K562 (cell line): Measurements from ENCODE around the gene TRNP1. TPM values are rescaled to one million over a fixed set of nuclear protein-coding genes. Genes with fewer than 3 reads are reported as not detected.

ENCODE experiments used
- DDX20 ChIP-seq: fragments of 450-650 bp; IDR thresholded peaks from 2 replicates; pipeline ENCODE4 v1.6.1; 2016; ENCODE audit warnings: missing genetic modification characterization, low read depth, mild to moderate bottlenecking, missing compliant biosample characterization, moderate library complexity
- DMBX1 ChIP-seq: fragments of 250-450 bp; sonication (Bioruptor Pico); IDR thresholded peaks from 2 replicates; pipeline ENCODE4 v1.8.0; 2022; ENCODE audit warnings: inconsistent platforms, mild to moderate bottlenecking, moderate library complexity, borderline replicate concordance
- E2F3 ChIP-seq: fragments of 250-450 bp; sonication (Bioruptor Pico); IDR thresholded peaks from 2 replicates; pipeline ENCODE4 v1.4.0; 2020; ENCODE audit warnings: mild to moderate bottlenecking
- EHMT2 ChIP-seq: fragments of 450-650 bp; IDR thresholded peaks from 2 replicates; pipeline ENCODE4 v1.6.1; 2018; ENCODE audit warnings: antibody characterized with exemption
- ELF1 ChIP-seq: fragments of 200-800 bp; sonication (Bioruptor generic); IDR thresholded peaks from 2 replicates; pipeline ENCODE4 v1.6.1; 2016; ENCODE audit warnings: missing genetic modification characterization, missing compliant biosample characterization
- ELF4 ChIP-seq: fragments of 450-650 bp; formaldehyde crosslinking; IDR thresholded peaks from 2 replicates; pipeline ENCODE4 v1.4.0; 2022; ENCODE audit warnings: missing genetic modification characterization
- GATA2 ChIP-seq: sonication (generic); formaldehyde crosslinking; IDR thresholded peaks from 2 replicates; pipeline ENCODE4 v1.4.0; 2020; ENCODE audit warnings: mild to moderate bottlenecking, missing genetic modification reagents
- HNRNPH1 ChIP-seq: fragments of 200-400 bp; formaldehyde crosslinking; optimal IDR thresholded peaks from 2 replicates; pipeline ENCODE3; 2017; ENCODE audit warnings: low read depth, mild to moderate bottlenecking, low read length, moderate library complexity
- KDM2B ChIP-seq: fragments of 250-450 bp; sonication (Bioruptor Pico); IDR thresholded peaks from 2 replicates; pipeline ENCODE4 v1.8.0; 2021; ENCODE audit warnings: mild to moderate bottlenecking, moderate library complexity
- KLF10 ChIP-seq: fragments of 250-450 bp; sonication (Bioruptor Pico); IDR thresholded peaks from 2 replicates; pipeline ENCODE4 v1.6.1; 2021; ENCODE audit warnings: matching md5 sums
- LARP7 ChIP-seq: fragments of 450-650 bp; IDR thresholded peaks from 2 replicates; pipeline ENCODE4 v1.6.1; 2016
- MTA1 ChIP-seq: fragments of 450-650 bp; IDR thresholded peaks from 2 replicates; pipeline ENCODE4 v1.6.1; 2017; ENCODE audit warnings: borderline replicate concordance
- SRF ChIP-seq, 2 experiments: fragments of 250-450, 450-650 bp in 1 of 2; sonication (Bioruptor Pico) in 1 of 2; sonication (generic) in 1 of 2; formaldehyde crosslinking; IDR thresholded peaks; 2 replicates each; pipeline versions ENCODE4 v1.5.0 to v1.5.1; 2020 to 2022; ENCODE audit warnings: mild to moderate bottlenecking in 1 of 2, missing genetic modification reagents in 1 of 2
- XRCC4 ChIP-seq: IDR thresholded peaks from one replicate; pipeline ENCODE4 v1.6.1; 2011; ENCODE audit not compliant: insufficient read depth, insufficient read length; ENCODE audit errors: extremely low read depth
- ZBTB8A ChIP-seq: fragments of 450-650 bp; IDR thresholded peaks from 2 replicates; pipeline ENCODE4 v1.6.1; 2018; ENCODE audit warnings: mild to moderate bottlenecking, moderate library complexity; ENCODE audit not compliant: partially characterized antibody
- ZNF197 ChIP-seq: fragments of 200-800 bp; sonication (Bioruptor generic); IDR thresholded peaks from 2 replicates; pipeline ENCODE4 v1.6.1; 2016; ENCODE audit warnings: low read depth, missing genetic modification characterization, missing compliant biosample characterization
- ZNF324 ChIP-seq: fragments of 250-450 bp; sonication (Bioruptor Pico); IDR thresholded peaks from 2 replicates; pipeline ENCODE4 v1.4.0; 2020; ENCODE audit warnings: mild to moderate bottlenecking
- ZNF75A ChIP-seq: fragments of 450-650 bp; formaldehyde crosslinking; IDR thresholded peaks from 2 replicates; pipeline ENCODE4 v1.4.0; 2020; ENCODE audit warnings: mild to moderate bottlenecking
- ZNF764 ChIP-seq: fragments of 250-450 bp; sonication (Bioruptor Pico); IDR thresholded peaks from 2 replicates; pipeline ENCODE4 v1.4.0; 2020; ENCODE audit warnings: low read depth, mild to moderate bottlenecking, moderate library complexity
- ZNF780A ChIP-seq: fragments of 250-450 bp; sonication (Bioruptor Pico); IDR thresholded peaks from 2 replicates; pipeline ENCODE4 v1.5.0; 2021; ENCODE audit warnings: mild to moderate bottlenecking
- ZSCAN29 ChIP-seq: fragments of 450-650 bp; IDR thresholded peaks from 2 replicates; pipeline ENCODE4 v1.6.1; 2017
- polyA plus RNA-seq, 8 experiments: library from polyadenylated mRNA; depleted of rRNA in 4 of 8; stranded (reverse) in 5 of 8; unstranded in 3 of 8; fragments of >200 nt; fragmentation: Nextera tagmentation in 2 of 8; fragmentation: Illumina TruSeq in 1 of 8; extraction: Ambion mirVana in 2 of 8; extraction: Trizol in 1 of 8; gene quantifications; 2 replicates each; pipeline versions ENCODE4 v1.2.1 to v1.2.3, GENCODE V29; 2011 to 2014; ENCODE audit warnings: inconsistent platforms in 1 of 8, missing spikeins in 1 of 8
- total RNA-seq, 7 experiments: library from RNA; depleted of rRNA in 6 of 7; stranded (reverse); fragments of >200 nt in 6 of 7; fragmentation: Illumina TruSeq in 2 of 7; extraction: Trizol in 2 of 7; gene quantifications; 2 replicates each; pipeline versions ENCODE4 v1.2.1 to v1.2.3, GENCODE V29; 2011 to 2021; ENCODE audit warnings: low replicate concordance in 1 of 7
- TF ChIP-seq, protein P1 (sequence below), 2 experiments: fragments of 450-650 bp in 1 of 2; sonication (generic) in 1 of 2; formaldehyde crosslinking in 1 of 2; IDR thresholded peaks in 1 of 2; conservative IDR thresholded peaks in 1 of 2; 2 replicates each; pipeline versions ENCODE4 v1.6.1 to v1.8.1; 2016 to 2023; ENCODE audit warnings: mild to moderate bottlenecking in 2 of 2, moderate library complexity in 2 of 2, inconsistent platforms in 1 of 2, missing genetic modification reagents in 1 of 2
- TF ChIP-seq, protein P2 (sequence below): fragments of 250-450 bp; sonication (Bioruptor Pico); IDR thresholded peaks from 2 replicates; pipeline ENCODE4 v1.5.0; 2020; ENCODE audit warnings: mild to moderate bottlenecking
- TF ChIP-seq, protein P3 (sequence below), 2 experiments: fragments of 200-800 bp in 1 of 2; sonication (Bioruptor generic) in 1 of 2; sonication (generic) in 1 of 2; formaldehyde crosslinking in 1 of 2; IDR thresholded peaks in 1 of 2; conservative IDR thresholded peaks in 1 of 2; 2 replicates each; pipeline versions ENCODE4 v1.5.0 to v1.6.1; 2016 to 2020; ENCODE audit warnings: missing compliant biosample characterization in 1 of 2, missing genetic modification characterization in 1 of 2, missing genetic modification reagents in 1 of 2
- TF ChIP-seq, protein P4 (sequence below): sonication (generic); formaldehyde crosslinking; IDR thresholded peaks from 2 replicates; pipeline ENCODE4 v1.8.0; 2022; ENCODE audit warnings: missing genetic modification reagents, mild to moderate bottlenecking, borderline replicate concordance

TRNP1 gene
- total and polyA plus RNA-seq, 9 of the 15 experiments (the other 6 are each of a cell fraction or from before 2014, with no cell fraction given): 0.03 to 1.3 (median 0.95) TPM

DNA sequence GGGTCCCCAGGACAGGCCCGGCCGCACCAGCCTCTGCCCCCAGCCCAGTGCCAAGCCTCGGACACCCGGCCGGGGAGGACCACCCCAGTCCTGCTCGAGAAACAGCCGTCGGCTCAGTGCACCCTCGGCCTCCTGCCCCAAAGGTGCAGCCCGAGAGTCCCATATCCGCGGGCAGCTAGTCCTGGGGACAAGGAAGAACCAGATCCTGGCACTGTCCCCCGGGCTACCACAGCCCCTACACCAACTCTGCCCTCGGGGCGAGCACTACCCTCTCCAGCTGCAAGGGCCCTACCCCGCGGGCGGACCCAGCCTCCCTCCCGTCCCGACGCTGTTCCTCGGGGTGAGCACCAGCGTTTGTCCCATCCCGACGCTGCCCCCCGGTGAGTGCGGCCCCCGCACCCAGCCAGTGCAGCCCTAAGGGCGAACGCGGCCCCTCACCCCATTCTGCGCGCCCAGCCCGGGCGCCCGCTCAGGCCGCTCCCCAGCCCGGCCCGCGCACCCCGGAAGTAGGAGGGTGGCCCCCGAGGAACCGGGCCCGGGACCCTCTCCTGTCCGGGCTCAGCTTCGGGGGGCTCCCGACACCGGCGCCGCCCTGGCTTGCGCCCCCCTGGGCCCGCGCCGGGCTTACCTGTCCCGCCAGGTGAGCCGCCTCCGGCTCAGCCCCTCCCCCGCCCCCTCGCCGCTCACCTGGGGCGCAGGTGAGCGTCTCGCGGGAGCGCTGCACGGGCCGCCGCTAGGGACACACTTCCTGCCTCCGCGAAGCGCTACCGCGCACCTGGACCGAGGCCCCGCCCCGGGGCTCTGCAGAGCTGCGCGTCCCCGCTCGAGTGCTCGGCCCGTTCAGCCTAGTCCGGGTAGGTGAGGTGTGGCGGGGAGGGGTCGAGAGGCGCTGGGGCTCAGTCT, 33.5 kb upstream of the TRNP1 start, which contains the start of gene KDF1 (continued):
- TF ChIP-seq GATA2 (CRISPR knock-in tag): no peak
- no peak for TF ChIP-seq ZBTB8A
- TF ChIP-seq, protein P1, sequence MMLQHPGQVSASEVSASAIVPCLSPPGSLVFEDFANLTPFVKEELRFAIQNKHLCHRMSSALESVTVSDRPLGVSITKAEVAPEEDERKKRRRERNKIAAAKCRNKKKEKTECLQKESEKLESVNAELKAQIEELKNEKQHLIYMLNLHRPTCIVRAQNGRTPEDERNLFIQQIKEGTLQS (IDR thresholded peaks at IDR 0.05): no peak
- TF ChIP-seq, protein P1 (CRISPR knock-in tag; conservative IDR thresholded peaks at IDR 0.05): no peak
- TF ChIP-seq ELF4 (CRISPR knock-in tag): no peak
- no peak for TF ChIP-seq DDX20 (tag)
- no peak for TF ChIP-seq SRF (CRISPR knock-in tag; IDR thresholded peaks at IDR 0.05)
- peak; percentile 75 for TF ChIP-seq ELF1
- no peak for TF ChIP-seq ZNF324 (CRISPR knock-in tag)
- no peak for TF ChIP-seq E2F3 (CRISPR knock-in tag)
- TF ChIP-seq, protein P2, sequence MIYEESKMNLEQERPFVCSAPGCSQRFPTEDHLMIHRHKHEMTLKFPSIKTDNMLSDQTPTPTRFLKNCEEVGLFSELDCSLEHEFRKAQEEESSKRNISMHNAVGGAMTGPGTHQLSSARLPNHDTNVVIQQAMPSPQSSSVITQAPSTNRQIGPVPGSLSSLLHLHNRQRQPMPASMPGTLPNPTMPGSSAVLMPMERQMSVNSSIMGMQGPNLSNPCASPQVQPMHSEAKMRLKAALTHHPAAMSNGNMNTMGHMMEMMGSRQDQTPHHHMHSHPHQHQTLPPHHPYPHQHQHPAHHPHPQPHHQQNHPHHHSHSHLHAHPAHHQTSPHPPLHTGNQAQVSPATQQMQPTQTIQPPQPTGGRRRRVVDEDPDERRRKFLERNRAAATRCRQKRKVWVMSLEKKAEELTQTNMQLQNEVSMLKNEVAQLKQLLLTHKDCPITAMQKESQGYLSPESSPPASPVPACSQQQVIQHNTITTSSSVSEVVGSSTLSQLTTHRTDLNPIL (CRISPR knock-in tag): no peak
- TF ChIP-seq LARP7: no peak
- TF ChIP-seq, protein P3, sequence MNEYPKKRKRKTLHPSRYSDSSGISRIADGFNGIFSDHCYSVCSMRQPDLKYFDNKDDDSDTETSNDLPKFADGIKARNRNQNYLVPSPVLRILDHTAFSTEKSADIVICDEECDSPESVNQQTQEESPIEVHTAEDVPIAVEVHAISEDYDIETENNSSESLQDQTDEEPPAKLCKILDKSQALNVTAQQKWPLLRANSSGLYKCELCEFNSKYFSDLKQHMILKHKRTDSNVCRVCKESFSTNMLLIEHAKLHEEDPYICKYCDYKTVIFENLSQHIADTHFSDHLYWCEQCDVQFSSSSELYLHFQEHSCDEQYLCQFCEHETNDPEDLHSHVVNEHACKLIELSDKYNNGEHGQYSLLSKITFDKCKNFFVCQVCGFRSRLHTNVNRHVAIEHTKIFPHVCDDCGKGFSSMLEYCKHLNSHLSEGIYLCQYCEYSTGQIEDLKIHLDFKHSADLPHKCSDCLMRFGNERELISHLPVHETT (CRISPR knock-in tag; conservative IDR thresholded peaks at IDR 0.05 in 1 of 2, IDR thresholded peaks at IDR 0.05 in 1 of 2): no peak
- TF ChIP-seq XRCC4: no peak
- no peak for TF ChIP-seq MTA1
- TF ChIP-seq ZNF764 (CRISPR knock-in tag): no peak
- no peak for TF ChIP-seq ZNF197 (CRISPR knock-in tag)
- TF ChIP-seq DMBX1: no peak
- no peak for TF ChIP-seq ZSCAN29
- TF ChIP-seq ZNF780A (CRISPR knock-in tag): no peak
- no peak for TF ChIP-seq KLF10 (CRISPR knock-in tag)
- TF ChIP-seq ZNF75A: no peak
- peak; percentile 99; the same call in 1 of the 2 replicates for TF ChIP-seq KDM2B (CRISPR knock-in tag)
- TF ChIP-seq HNRNPH1: no peak
- TF ChIP-seq, protein P4, sequence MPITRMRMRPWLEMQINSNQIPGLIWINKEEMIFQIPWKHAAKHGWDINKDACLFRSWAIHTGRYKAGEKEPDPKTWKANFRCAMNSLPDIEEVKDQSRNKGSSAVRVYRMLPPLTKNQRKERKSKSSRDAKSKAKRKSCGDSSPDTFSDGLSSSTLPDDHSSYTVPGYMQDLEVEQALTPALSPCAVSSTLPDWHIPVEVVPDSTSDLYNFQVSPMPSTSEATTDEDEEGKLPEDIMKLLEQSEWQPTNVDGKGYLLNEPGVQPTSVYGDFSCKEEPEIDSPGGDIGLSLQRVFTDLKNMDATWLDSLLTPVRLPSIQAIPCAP: no peak
- TF ChIP-seq EHMT2: no peak
